ENCODE results near the gene FNBP1.
"Not testable (repeated sequence)": the region's sequence is repeated elsewhere in the genome, so short reads cannot be mapped to it uniquely, and the experiment has no call there.

FNBP1 gene

DNA sequence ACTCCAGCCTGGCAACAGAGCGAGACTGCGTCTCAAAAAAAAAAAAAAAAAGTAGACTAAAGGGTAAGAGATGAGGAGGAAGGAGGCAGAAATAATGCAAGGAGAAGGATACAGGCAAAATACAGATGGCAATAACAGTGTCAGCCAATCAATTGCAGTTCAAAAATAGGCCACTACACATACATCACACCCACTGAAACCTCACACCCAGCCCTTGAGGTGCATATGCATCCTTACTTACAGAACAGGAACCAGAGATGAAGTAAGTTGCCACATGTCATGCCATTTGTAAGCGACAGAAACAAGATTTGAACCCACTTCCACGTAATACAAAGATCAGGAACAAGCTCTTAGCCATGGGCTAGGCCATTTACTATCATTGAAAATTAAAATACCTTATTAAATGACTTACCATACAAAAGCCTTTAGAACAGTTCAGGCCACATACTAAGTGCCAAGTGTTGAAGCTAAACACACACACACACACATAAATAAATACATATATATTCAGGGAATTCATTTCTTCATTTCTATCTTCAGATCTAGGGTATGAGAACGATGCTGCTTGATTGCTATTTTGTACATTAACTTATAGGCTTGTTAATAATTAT lies 98.4 kb downstream of the FNBP1 start:
- H3K27ac ChIP-seq, result no peak overlapping the region
- TF ChIP-seq CTCF (conservative IDR thresholded peaks at IDR 0.05) (no peak), ZFX (IDR thresholded peaks at IDR 0.05) (no peak)

GRCh38 chr9:129939431-129939830 lies 103.6 kb downstream of the FNBP1 start:
- TF ChIP-seq CTCF (conservative IDR thresholded peaks at IDR 0.05) (no peak), ZFX (IDR thresholded peaks at IDR 0.05) (no peak)
- H3K27ac ChIP-seq, result no peak overlapping the region

DNA sequence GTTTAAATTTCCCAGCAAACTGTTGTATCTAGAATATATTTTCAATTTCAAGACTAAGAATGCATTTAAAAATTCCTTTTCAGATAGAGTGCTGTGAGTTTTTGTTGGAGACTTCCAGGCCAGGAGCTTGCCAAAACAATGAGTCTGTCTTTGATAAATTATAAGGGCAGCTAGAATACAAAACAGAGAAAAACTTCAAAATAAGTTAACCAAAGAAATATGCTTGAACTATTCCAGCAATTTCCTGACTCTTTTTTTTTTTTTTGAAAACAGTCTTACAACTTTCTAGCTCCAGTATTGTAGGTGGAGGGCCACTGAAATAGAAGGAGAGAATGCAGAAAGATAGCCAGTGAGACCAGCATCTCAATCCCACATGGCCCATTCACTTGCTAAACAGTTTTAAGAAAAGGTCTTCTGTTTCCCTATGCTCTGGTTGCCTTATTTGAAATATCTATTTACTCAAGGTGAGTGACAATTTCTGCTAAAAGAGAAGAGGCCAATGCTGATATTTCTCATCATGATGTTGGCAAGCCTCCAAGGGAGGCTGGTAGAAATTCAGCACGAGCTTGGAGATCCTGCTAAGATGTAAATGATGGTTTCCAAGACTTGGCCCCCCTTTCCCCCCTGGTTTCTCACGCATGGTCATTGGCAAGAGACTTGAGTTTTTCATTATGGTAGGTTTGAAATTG lies 104.6 kb downstream of the FNBP1 start:
- no peak overlapping the region for H3K27ac ChIP-seq
- TF ChIP-seq ZFX (IDR thresholded peaks at IDR 0.05) (no peak), CTCF (conservative IDR thresholded peaks at IDR 0.05) (no peak)

DNA sequence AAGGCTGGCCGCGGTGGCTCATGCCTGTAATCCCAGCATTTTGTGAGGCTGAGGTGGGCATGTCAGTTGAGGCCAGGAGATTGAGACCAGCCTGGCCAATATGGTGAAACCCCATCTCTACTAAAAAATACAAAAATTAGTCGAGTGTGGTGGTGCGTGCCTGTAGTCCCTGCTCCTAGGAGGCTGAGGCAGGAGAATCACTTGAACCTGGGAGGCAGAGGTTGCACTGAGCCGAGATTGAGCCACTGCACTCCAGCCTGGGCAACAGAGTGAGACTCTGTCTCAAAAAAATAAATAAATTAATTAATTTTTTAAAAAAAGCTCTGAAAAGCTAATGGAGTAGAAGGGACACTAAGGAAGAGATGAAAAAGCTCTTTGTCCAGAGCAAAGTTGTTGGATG lies 105.1 kb downstream of the FNBP1 start:
- H3K27ac ChIP-seq, result not testable (repeated sequence)

GRCh38 chr9:129936222-129936621 lies 106.8 kb downstream of the FNBP1 start:
- no peak for TF ChIP-seq CTCF (conservative IDR thresholded peaks at IDR 0.05)
- TF ChIP-seq ZFX (IDR thresholded peaks at IDR 0.05), result no peak
- H3K27ac ChIP-seq, result no peak overlapping the region

DNA sequence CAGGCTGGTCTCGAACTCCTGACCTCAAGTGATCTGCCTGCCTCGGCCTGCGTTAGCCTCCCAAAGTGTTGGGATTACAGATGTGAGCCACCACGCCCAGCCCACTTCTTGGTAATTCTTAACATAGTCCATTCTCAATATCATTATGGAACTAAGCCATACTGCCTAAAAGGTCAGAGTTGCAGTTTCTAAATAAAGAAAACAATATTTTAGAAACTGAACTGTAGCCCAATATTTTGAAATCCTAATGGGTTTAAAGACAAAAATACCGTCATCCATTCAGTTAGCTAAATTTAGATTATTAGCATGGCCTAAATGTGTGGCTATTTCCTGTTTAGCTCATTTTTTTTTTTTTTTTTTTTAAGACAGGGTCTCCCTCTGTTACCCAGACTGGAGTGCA lies 108.2 kb downstream of the FNBP1 start:
- no peak overlapping the region for H3K27ac ChIP-seq
- no peak for TF ChIP-seq ZFX (IDR thresholded peaks at IDR 0.05)
- no peak for TF ChIP-seq CTCF (conservative IDR thresholded peaks at IDR 0.05)

DNA sequence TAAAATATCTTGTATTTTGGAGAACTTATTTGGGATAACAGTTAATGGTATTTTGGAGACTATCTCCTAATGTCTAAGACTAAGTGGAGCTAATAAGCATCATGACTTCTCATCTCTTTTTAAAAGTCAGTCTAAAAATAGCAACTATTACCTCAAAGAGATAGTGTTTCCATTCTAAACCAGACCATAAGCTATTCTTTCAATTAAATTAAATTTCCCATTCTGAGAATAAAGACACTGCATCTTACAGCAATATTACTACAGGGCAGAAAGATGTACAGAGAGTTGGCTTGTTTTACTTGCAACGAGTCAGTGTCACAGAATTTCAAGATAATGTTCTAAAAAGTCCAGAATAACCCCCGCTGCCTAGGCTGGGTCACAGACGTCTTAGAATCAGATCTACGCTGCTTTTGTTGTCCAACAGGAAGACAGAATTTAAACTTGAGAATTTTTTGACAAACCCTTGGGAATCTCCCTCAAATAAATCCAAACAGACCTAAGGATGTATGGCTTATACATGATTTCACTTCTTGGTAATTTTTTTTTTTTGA lies 108.9 kb downstream of the FNBP1 start:
- H3K27ac ChIP-seq, result no peak overlapping the region
- TF ChIP-seq ZFX (IDR thresholded peaks at IDR 0.05) (no peak), CTCF (conservative IDR thresholded peaks at IDR 0.05) (no peak)
